HepG2 (cell line): ENCODE data around the gene DCTN1. TPM values are rescaled to one million over a fixed set of nuclear protein-coding genes. Genes with fewer than 3 reads are reported as not detected.

ENCODE experiments used
- ATAC-seq: fragments of 200-7000 bp; cut with Tn5 transposase; 3 replicates; pipeline ENCODE4 v1.9.1; 2020; ENCODE audit warnings: mild to moderate bottlenecking, moderate library complexity
- BruUV-seq: library from RNA; stranded (reverse); fragments of 400-500 nt; replicated peaks from 2 replicates; lab custom pipeline; 2021; lab: Mats Ljungman, UMichigan
- CTCF ChIA-PET: fragments of 300-600 bp; formaldehyde crosslinking; extraction: SDS; loops from one replicate; lab custom pipeline; 2021; ENCODE audit warnings: low total read pairs, inconsistent platforms, low intra/inter-chr PET ratio; lab: Yijun Ruan, JAX
- POLR2A ChIA-PET: fragments of 350-600 bp; sonication (Branson Sonifier 250); formaldehyde crosslinking; loops from one replicate; lab custom pipeline; 2020; ENCODE audit warnings: antibody characterized with exemption, inconsistent platforms; lab: Yijun Ruan, JAX
- DNase-seq: peaks from one replicate; pipeline ENCODE4 v3.0.0-alpha.2; 2015; ENCODE audit warnings: low spot score
- FAIRE-seq: peaks from 3 replicates; lab custom pipeline; 2011; peaks lifted over from hg19 to GRCh38; lab: Jason Lieb, UNC
- H2AFZ ChIP-seq: one replicate; pipeline ENCODE4 v1.6.1; 2011; ENCODE audit warnings: low read length, inconsistent platforms
- H3K27ac ChIP-seq: fragments of 300-600 bp; 3 replicates; pipeline ENCODE4 v1.8.0; 2011; ENCODE audit warnings: mixed run types, mild to moderate bottlenecking, mixed read lengths, low read length, inconsistent platforms; ENCODE audit not compliant: insufficient read depth; ENCODE audit errors: extremely low read length
- H3K27me3 ChIP-seq, 2 experiments: fragments of 200-600 bp in 1 of 2; 2 replicates in 1 of 2; 3 replicates in 1 of 2; pipeline versions ENCODE4 v1.6.0 to v1.8.0; 2011; ENCODE audit warnings: low read length in 2 of 2, mild to moderate bottlenecking in 2 of 2, moderate library complexity in 2 of 2, inconsistent platforms in 1 of 2; ENCODE audit not compliant: insufficient read depth in 2 of 2, control insufficient read depth in 1 of 2
- H3K36me3 ChIP-seq, 2 experiments: fragments of 200-600 bp in 1 of 2; replicated peaks in 1 of 2; 2 replicates in 1 of 2; 3 replicates in 1 of 2; pipeline versions ENCODE4 v1.5.1 to v1.8.0; 2011; ENCODE audit warnings: low read length in 2 of 2, inconsistent platforms in 1 of 2; ENCODE audit not compliant: insufficient read depth in 2 of 2, control insufficient read depth in 1 of 2
- H3K4me1 ChIP-seq: 2 replicates; pipeline ENCODE4 v1.5.1; 2012; ENCODE audit warnings: low read length, inconsistent platforms; ENCODE audit not compliant: insufficient read depth
- H3K4me2 ChIP-seq: 2 replicates; pipeline ENCODE4 v1.6.0; 2011; ENCODE audit warnings: low read depth, low read length, inconsistent platforms
- H3K4me3 ChIP-seq, 3 experiments: fragments of 200-600 bp in 1 of 3; sonication (generic), shearing (Covaris generic) in 1 of 3; replicated peaks in 1 of 3; 2 replicates each; pipeline ENCODE4 v1.5.1; 2011 to 2016; ENCODE audit warnings: low read length in 3 of 3, inconsistent platforms in 2 of 3, low read depth in 2 of 3, mild to moderate bottlenecking in 2 of 3, control low read depth in 1 of 3, mixed read lengths in 1 of 3; ENCODE audit not compliant: insufficient read depth in 1 of 3
- H3K79me2 ChIP-seq: one replicate; pipeline ENCODE4 v1.6.1; 2011; ENCODE audit warnings: low read length, inconsistent platforms; ENCODE audit not compliant: insufficient read depth
- H3K9ac ChIP-seq: 2 replicates; pipeline ENCODE4 v1.6.0; 2011; ENCODE audit warnings: mild to moderate bottlenecking, low read depth, low read length, inconsistent platforms; ENCODE audit not compliant: insufficient read depth
- H3K9me3 ChIP-seq: 2 replicates; pipeline ENCODE4 v1.5.1; 2012; ENCODE audit warnings: mild to moderate bottlenecking, low read length
- H4K20me1 ChIP-seq: 2 replicates; pipeline ENCODE4 v1.6.0; 2011; ENCODE audit warnings: inconsistent platforms, mild to moderate bottlenecking, low read length, moderate library complexity; ENCODE audit not compliant: insufficient read depth
- CCAR2 ChIP-seq: fragments of 200-400 bp; formaldehyde crosslinking; optimal IDR thresholded peaks from 2 replicates; pipeline ENCODE3; 2018; ENCODE audit warnings: low read depth, mild to moderate bottlenecking, low read length, moderate library complexity
- CREB1 ChIP-seq, 2 experiments: fragments of 450-650 bp in 1 of 2; IDR thresholded peaks; 2 replicates each; pipeline ENCODE4 v1.6.1; 2016 to 2017; ENCODE audit warnings: control low read depth in 1 of 2, mild to moderate bottlenecking in 1 of 2, missing compliant biosample characterization in 1 of 2, missing genetic modification characterization in 1 of 2
- NRL ChIP-seq: sonication (generic); formaldehyde crosslinking; IDR thresholded peaks from 2 replicates; pipeline ENCODE4 v1.5.0; 2020; ENCODE audit warnings: missing genetic modification reagents, mild to moderate bottlenecking, moderate library complexity, borderline replicate concordance
- POLR2A ChIP-seq, 2 experiments: IDR thresholded peaks; 2 replicates each; pipeline ENCODE4 v1.6.1; 2011; ENCODE audit warnings: low read depth in 2 of 2, low read length in 2 of 2, mild to moderate bottlenecking in 1 of 2, moderate library complexity in 1 of 2; ENCODE audit not compliant: insufficient read depth in 1 of 2
- WGBS: methylation state at CpG from one replicate; pipeline ENCODE4 v1.1.6; 2017; ENCODE audit warnings: low lambda C conversion rate; 5-methylcytosine and 5-hydroxymethylcytosine counted together
- in situ Hi-C: cut with HindIII; loops from 2 replicates; pipeline ENCODE4 v1.10.0; 2017; ENCODE audit warnings: low pct_unique_long_range_greater_than_20kb; ENCODE audit not compliant: extremely low pct_ligation_motif_present
- intact Hi-C: fragments of 100-400 bp; cut with micrococcal nuclease; formaldehyde crosslinking; loops from one replicate; pipeline ENCODE4 v1.10.0; 2022; ENCODE audit not compliant: unreplicated experiment
- polyA plus RNA-seq, 8 experiments: library from polyadenylated mRNA; depleted of rRNA in 3 of 8; stranded (reverse) in 7 of 8; unstranded in 1 of 8; fragments of >200 nt; fragmentation: Illumina TruSeq in 4 of 8; extraction: Trizol in 4 of 8; gene quantifications; 2 replicates each; pipeline versions ENCODE4 v1.2.1 to v1.2.3, GENCODE V29; 2011 to 2016; ENCODE audit warnings: low read depth in 4 of 8, missing spikeins in 1 of 8, mixed read lengths in 1 of 8; ENCODE audit not compliant: insufficient read depth in 1 of 8
- total RNA-seq, 5 experiments: library from RNA; depleted of rRNA; stranded (reverse); fragments of >200 nt; fragmentation: Illumina TruSeq; extraction: Trizol; gene quantifications; 2 replicates each; pipeline ENCODE4 v1.2.3, GENCODE V29; 2016; ENCODE audit warnings: low read depth in 1 of 5
- TF ChIP-seq, protein P1 (sequence below): sonication (generic); formaldehyde crosslinking; IDR thresholded peaks from 2 replicates; pipeline ENCODE4; 2020; ENCODE audit warnings: missing genetic modification reagents, mild to moderate bottlenecking, borderline replicate concordance
- TF ChIP-seq, protein P2 (sequence below): sonication (generic); formaldehyde crosslinking; IDR thresholded peaks from 2 replicates; pipeline ENCODE4 v1.5.1; 2020; ENCODE audit warnings: mild to moderate bottlenecking, missing genetic modification reagents, moderate library complexity
- TF ChIP-seq, protein P3 (sequence below): sonication (generic); formaldehyde crosslinking; IDR thresholded peaks from 2 replicates; pipeline ENCODE4 v1.4.0; 2020; ENCODE audit warnings: missing genetic modification reagents, mild to moderate bottlenecking, borderline replicate concordance
- TF ChIP-seq, protein P4 (sequence below): sonication (generic); formaldehyde crosslinking; IDR thresholded peaks from 2 replicates; pipeline ENCODE4 v1.4.0; 2020; ENCODE audit warnings: mild to moderate bottlenecking, missing genetic modification reagents

The DCTN1 gene
- total and polyA plus RNA-seq, 2 of the 13 experiments (the other 11 are each of a cell fraction or from before 2014, with no cell fraction given): 73.2 to 122 TPM

- ChIA-PET CTCF (no interaction called here), POLR2A (interaction anchor here (1.2 to 9.5 kb wide), 6 partner anchors 10 to 36 kb away, joined by 3 to 272 read pairs (median 9); partner anchors contain the start of genes RTKN and WBP1)
- Histone ChIP-seq H3K4me3 (no peak overlapping the region), H3K9me3 (no peaks in the 10 kb centered on the region), H3K27me3 (peaks cover 0 to 7% of the 10 kb centered on the region in 2 experiments; a peak in 1 of 5 replicates), H3K4me2 (no peak overlapping the region), H2AFZ (no peak overlapping the region), H3K27ac (no peak overlapping the region), H3K4me1 (peaks cover 74% of the 10 kb centered on the region), H3K9ac (no peak overlapping the region), H3K79me2 (no peaks in the 10 kb centered on the region), H3K36me3 (peaks cover 15 to 37% of the 10 kb centered on the region in 2 experiments), H4K20me1 (peaks cover 15% of the 10 kb centered on the region; the same call in 1 of the 2 replicates)
- intact Hi-C loops: loop anchor here (2.0 kb wide), 1 partner anchor 41 kb away; the partner anchor contains the start of gene MOGS
- WGBS: 84% methylated on average over 9 of the region's 9 CpGs
- in situ Hi-C loops: no loop called here
- no TSS peak for BruUV-seq
- no peak for DNase-seq
- ATAC-seq: no peak
- FAIRE-seq: no peak
- TF ChIP-seq, protein P1, sequence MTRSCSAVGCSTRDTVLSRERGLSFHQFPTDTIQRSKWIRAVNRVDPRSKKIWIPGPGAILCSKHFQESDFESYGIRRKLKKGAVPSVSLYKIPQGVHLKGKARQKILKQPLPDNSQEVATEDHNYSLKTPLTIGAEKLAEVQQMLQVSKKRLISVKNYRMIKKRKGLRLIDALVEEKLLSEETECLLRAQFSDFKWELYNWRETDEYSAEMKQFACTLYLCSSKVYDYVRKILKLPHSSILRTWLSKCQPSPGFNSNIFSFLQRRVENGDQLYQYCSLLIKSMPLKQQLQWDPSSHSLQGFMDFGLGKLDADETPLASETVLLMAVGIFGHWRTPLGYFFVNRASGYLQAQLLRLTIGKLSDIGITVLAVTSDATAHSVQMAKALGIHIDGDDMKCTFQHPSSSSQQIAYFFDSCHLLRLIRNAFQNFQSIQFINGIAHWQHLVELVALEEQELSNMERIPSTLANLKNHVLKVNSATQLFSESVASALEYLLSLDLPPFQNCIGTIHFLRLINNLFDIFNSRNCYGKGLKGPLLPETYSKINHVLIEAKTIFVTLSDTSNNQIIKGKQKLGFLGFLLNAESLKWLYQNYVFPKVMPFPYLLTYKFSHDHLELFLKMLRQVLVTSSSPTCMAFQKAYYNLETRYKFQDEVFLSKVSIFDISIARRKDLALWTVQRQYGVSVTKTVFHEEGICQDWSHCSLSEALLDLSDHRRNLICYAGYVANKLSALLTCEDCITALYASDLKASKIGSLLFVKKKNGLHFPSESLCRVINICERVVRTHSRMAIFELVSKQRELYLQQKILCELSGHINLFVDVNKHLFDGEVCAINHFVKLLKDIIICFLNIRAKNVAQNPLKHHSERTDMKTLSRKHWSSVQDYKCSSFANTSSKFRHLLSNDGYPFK (CRISPR knock-in tag): no peak
- no peak for TF ChIP-seq NRL (CRISPR knock-in tag)
- TF ChIP-seq CREB1 (IDR thresholded peaks at IDR 0.05): no peak
- no peak for TF ChIP-seq CREB1 (CRISPR knock-in tag; IDR thresholded peaks at IDR 0.05)
- TF ChIP-seq, protein P2, sequence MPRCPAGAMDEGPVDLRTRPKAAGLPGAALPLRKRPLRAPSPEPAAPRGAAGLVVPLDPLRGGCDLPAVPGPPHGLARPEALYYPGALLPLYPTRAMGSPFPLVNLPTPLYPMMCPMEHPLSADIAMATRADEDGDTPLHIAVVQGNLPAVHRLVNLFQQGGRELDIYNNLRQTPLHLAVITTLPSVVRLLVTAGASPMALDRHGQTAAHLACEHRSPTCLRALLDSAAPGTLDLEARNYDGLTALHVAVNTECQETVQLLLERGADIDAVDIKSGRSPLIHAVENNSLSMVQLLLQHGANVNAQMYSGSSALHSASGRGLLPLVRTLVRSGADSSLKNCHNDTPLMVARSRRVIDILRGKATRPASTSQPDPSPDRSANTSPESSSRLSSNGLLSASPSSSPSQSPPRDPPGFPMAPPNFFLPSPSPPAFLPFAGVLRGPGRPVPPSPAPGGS: no peak
- TF ChIP-seq CCAR2: peak; percentile 81
- TF ChIP-seq, protein P3, sequence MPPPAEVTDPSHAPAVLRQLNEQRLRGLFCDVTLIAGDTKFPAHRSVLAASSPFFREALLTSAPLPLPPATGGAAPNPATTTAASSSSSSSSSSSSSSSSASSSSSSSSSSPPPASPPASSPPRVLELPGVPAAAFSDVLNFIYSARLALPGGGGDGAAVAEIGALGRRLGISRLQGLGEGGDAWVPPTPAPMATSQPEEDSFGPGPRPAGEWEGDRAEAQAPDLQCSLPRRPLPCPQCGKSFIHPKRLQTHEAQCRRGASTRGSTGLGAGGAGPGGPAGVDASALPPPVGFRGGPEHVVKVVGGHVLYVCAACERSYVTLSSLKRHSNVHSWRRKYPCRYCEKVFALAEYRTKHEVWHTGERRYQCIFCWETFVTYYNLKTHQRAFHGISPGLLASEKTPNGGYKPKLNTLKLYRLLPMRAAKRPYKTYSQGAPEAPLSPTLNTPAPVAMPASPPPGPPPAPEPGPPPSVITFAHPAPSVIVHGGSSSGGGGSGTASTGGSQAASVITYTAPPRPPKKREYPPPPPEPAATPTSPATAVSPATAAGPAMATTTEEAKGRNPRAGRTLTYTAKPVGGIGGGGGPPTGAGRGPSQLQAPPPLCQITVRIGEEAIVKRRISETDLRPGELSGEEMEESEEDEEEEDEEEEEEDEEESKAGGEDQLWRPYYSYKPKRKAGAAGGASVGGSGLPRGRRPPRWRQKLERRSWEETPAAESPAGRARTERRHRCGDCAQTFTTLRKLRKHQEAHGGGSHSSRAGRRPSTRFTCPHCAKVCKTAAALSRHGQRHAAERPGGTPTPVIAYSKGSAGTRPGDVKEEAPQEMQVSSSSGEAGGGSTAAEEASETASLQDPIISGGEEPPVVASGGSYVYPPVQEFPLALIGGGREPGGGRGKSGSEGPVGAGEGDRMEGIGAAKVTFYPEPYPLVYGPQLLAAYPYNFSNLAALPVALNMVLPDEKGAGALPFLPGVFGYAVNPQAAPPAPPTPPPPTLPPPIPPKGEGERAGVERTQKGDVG (CRISPR knock-in tag): 0 out of 2 replicates have a peak, but pooled peaks have one; percentile 24
- peak in 1 of 2 experiments; percentile 43; a peak in 3 of 4 replicates for TF ChIP-seq POLR2A (IDR thresholded peaks at IDR 0.05; ENCODE audit: insufficient read depth in 1 of 2, low read depth in 2 of 2, low read length in 2 of 2)
- TF ChIP-seq, protein P4, sequence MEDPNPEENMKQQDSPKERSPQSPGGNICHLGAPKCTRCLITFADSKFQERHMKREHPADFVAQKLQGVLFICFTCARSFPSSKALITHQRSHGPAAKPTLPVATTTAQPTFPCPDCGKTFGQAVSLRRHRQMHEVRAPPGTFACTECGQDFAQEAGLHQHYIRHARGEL (CRISPR knock-in tag): no peak
These were observed 43.4 kb upstream of the DCTN1 start for GRCh38 chr2:74423231-74424095.
